Measurements from ENCODE around the gene TMPRSS9.

TMPRSS9 gene

GRCh38 chr19:2359992-2360685, at the start of gene TMPRSS9:
Gene TMPRSS9 (plus strand): TSS chr19:2360265. CDS start chr19:2389786, 29,521 bp downstream.
- DNase-seq (ENCODE audit: low spot score) = no peak
- H3K9me3 Mint-ChIP-seq = no peaks in the 10 kb centered on the region
- H3K36me3 Mint-ChIP-seq (ENCODE audit: low read depth) = no peaks in the 10 kb centered on the region
- no peaks in the 10 kb centered on the region for H3K4me1 Mint-ChIP-seq (ENCODE audit: low read depth)
- H3K27ac Mint-ChIP-seq = no peak within 1 kb of the TSS
- H3K4me3 Mint-ChIP-seq = no peak within 1 kb of the TSS
- peaks cover 8% of the 10 kb centered on the region for H3K27me3 Mint-ChIP-seq (ENCODE audit: low read depth)

DNA sequence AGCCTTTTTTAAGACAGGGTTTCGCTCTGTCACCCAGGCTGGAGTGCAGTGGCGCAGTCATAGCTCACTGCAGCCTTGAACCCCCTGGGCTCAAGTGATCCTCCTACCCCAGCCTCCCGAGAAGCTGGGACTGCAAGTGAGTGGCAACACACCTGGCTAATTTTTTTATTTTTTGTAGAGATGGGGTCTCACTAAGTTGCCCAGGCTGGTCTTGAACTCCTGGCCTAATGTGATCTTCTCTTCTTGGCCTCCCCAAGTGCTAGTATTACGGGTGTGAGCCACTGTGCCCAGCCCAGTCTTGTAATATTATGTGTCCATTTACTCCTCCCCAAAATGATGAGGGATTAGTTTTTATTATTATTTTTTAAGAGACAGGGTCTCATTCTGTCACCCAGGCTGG, 49.0 kb upstream of the TMPRSS9 start:
- peaks cover 5% of the 10 kb centered on the region for H3K4me1 Mint-ChIP-seq (ENCODE audit: low read depth)
- DNase-seq (ENCODE audit: low spot score) = no peak
- H3K27me3 Mint-ChIP-seq (ENCODE audit: low read depth) = peaks cover 54% of the 10 kb centered on the region
- H3K4me3 Mint-ChIP-seq = no peak overlapping the region
- H3K9me3 Mint-ChIP-seq = peaks cover 7% of the 10 kb centered on the region
- H3K27ac Mint-ChIP-seq = no peak overlapping the region
- no peaks in the 10 kb centered on the region for H3K36me3 Mint-ChIP-seq (ENCODE audit: low read depth)

DNA sequence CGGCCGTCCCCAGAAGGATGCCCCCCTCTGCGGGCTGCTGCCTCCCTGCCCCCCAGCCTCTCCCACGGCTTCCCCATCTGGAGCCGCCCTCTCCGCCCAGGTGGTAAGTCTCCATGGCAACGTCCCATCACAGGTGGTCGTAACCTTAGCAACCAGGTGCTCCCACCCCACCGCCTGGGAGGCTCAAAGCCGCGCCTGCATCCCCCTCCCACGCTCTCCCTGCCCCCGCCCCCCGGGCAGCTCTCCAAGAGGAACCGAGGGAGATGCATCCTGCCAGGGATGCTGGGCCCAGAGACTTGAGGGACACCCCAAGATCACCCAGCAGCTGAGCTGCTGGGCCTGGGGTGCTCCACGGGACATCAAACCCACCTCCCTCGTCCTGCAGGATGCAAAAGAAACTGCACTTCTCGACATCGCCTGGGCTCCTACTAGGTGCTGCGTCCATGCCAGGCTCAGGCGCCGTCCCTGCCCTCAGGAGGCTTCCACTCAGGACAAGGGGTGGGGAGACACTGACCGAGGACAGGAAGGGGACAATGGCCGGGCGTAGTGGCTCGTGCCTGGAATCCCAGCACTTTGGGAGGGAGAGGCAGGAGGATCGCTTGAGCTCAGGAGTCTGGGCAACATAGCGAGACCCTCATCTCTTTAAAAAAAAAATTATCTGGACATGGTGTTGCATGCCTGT, 47.1 kb upstream of the TMPRSS9 start:
- no peak overlapping the region for H3K27ac Mint-ChIP-seq
- H3K4me3 Mint-ChIP-seq = no peak overlapping the region

GRCh38 chr19:2315121-2315817, 44.8 kb upstream of the TMPRSS9 start:
- H3K27me3 Mint-ChIP-seq (ENCODE audit: low read depth) = peaks cover 24% of the 10 kb centered on the region
- no peak overlapping the region for H3K4me3 Mint-ChIP-seq
- H3K27ac Mint-ChIP-seq = no peak overlapping the region
- H3K4me1 Mint-ChIP-seq (ENCODE audit: low read depth) = peaks cover 2% of the 10 kb centered on the region
- no peaks in the 10 kb centered on the region for H3K36me3 Mint-ChIP-seq (ENCODE audit: low read depth)
- no peak for DNase-seq (ENCODE audit: low spot score)
- H3K9me3 Mint-ChIP-seq = peaks cover 7% of the 10 kb centered on the region

More for the DNA sequence above, 47.1 kb upstream of the TMPRSS9 start:
- Mint-ChIP-seq H3K36me3 (ENCODE audit: low read depth) (no peaks in the 10 kb centered on the region), H3K4me1 (ENCODE audit: low read depth) (peaks cover 5% of the 10 kb centered on the region), H3K27me3 (ENCODE audit: low read depth) (peaks cover 42% of the 10 kb centered on the region), H3K9me3 (peaks cover 7% of the 10 kb centered on the region)
- no peak for DNase-seq (ENCODE audit: low spot score)

DNA sequence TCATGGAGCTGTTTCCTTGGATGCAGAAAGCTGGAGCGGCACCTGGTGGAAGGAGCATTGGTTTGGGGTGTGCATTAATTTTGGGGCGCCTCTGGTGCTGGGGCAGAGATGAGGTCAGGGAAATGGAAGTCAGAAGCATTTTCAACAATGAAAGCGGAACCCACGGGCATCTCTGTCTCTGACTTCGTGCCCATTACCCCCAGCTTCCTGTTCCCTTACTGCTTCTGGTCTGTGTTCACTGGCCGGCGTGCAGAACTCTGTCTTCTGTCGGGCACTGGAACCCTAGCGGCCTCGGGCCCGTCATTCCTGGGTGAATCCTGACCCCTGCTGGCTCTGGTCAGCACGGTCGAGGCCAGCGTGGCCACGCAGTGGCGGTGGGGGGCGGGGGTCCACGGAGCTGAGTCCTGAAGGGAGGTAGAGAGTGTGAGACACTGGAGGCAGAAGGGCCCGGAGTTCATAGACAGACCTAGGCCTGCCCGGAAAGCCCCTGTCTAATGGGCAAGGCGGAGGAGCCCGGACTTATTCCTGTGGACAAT, 44.2 kb upstream of the TMPRSS9 start:
- peaks cover 19% of the 10 kb centered on the region for H3K27me3 Mint-ChIP-seq (ENCODE audit: low read depth)
- H3K4me1 Mint-ChIP-seq (ENCODE audit: low read depth) = peaks cover 2% of the 10 kb centered on the region
- no peak overlapping the region for H3K4me3 Mint-ChIP-seq
- no peaks in the 10 kb centered on the region for H3K36me3 Mint-ChIP-seq (ENCODE audit: low read depth)
- H3K9me3 Mint-ChIP-seq = peaks cover 7% of the 10 kb centered on the region
- H3K27ac Mint-ChIP-seq = no peak overlapping the region
- no peak for DNase-seq (ENCODE audit: low spot score)

DNA sequence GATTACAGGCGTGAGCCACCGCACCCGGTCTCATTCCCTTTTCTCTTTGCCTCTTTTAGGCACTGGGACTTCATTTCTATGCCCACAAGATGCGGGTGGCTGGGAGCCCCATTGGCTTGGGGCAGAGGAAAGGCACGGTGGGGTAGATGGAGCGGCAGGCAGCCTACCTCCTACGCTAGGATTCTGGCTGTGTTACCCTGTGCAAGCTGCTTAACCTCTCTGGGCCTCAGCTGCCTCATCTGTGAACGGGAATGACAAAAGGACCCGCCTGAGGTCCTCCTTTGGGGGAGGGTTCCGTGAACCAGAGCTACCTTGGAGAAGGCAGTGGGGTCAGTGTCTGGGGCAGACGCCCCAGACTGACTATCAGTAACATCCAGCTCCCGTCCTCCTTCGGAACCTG, 42.8 kb upstream of the TMPRSS9 start:
- Mint-ChIP-seq H3K27me3 (ENCODE audit: low read depth) (peaks cover 19% of the 10 kb centered on the region), H3K9me3 (peaks cover 7% of the 10 kb centered on the region), H3K4me3 (no peak overlapping the region)

GRCh38 chr19:2317756-2318155, 42.3 kb upstream of the TMPRSS9 start:
- peaks cover 7% of the 10 kb centered on the region for H3K9me3 Mint-ChIP-seq
- no peaks in the 10 kb centered on the region for H3K36me3 Mint-ChIP-seq (ENCODE audit: low read depth)
- peaks cover 19% of the 10 kb centered on the region for H3K27me3 Mint-ChIP-seq (ENCODE audit: low read depth)
- no peak overlapping the region for H3K4me3 Mint-ChIP-seq
- H3K4me1 Mint-ChIP-seq (ENCODE audit: low read depth) = peaks cover 2% of the 10 kb centered on the region
- DNase-seq (ENCODE audit: low spot score) = no peak
- no peak overlapping the region for H3K27ac Mint-ChIP-seq

More for the DNA sequence above, 42.8 kb upstream of the TMPRSS9 start:
- H3K27ac Mint-ChIP-seq = no peak overlapping the region
- DNase-seq (ENCODE audit: low spot score) = no peak
- no peaks in the 10 kb centered on the region for H3K36me3 Mint-ChIP-seq (ENCODE audit: low read depth)
- peaks cover 2% of the 10 kb centered on the region for H3K4me1 Mint-ChIP-seq (ENCODE audit: low read depth)

DNA sequence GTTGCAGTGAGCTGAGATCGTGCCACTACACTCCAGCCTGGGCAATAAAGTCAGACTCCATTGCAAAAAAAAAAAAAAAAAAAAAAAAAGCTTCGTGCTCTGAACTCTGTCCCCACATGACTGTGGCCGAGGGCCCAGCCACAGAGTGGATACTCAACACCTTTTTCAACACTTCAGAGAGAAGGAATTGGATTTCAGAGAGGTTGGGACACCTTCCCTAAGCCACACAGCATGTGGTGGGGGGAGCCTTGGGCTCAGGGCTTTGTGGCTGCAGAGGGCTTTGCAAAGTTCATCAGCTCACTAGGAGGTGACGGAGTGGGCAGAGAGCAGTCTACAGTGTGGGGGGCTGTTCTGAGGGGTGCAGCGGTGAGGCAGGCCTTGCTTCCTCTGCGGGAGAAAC, 41.1 kb upstream of the TMPRSS9 start:
- H3K9me3 Mint-ChIP-seq = peaks cover 7% of the 10 kb centered on the region
- H3K4me1 Mint-ChIP-seq (ENCODE audit: low read depth) = peaks cover 2% of the 10 kb centered on the region
- peaks cover 2% of the 10 kb centered on the region for H3K36me3 Mint-ChIP-seq (ENCODE audit: low read depth)
- H3K4me3 Mint-ChIP-seq = no peak overlapping the region
- peaks cover 9% of the 10 kb centered on the region for H3K27me3 Mint-ChIP-seq (ENCODE audit: low read depth)
- no peak overlapping the region for H3K27ac Mint-ChIP-seq
- DNase-seq (ENCODE audit: low spot score) = no peak

GRCh38 chr19:2319551-2319950, 40.5 kb upstream of the TMPRSS9 start:
- Mint-ChIP-seq H3K36me3 (ENCODE audit: low read depth) (peaks cover 2% of the 10 kb centered on the region), H3K27me3 (ENCODE audit: low read depth) (peaks cover 5% of the 10 kb centered on the region), H3K4me3 (no peak overlapping the region), H3K9me3 (peaks cover 7% of the 10 kb centered on the region), H3K4me1 (ENCODE audit: low read depth) (peaks cover 4% of the 10 kb centered on the region), H3K27ac (no peak overlapping the region)
- DNase-seq (ENCODE audit: low spot score) = no peak

GRCh38 chr19:2320049-2320448, 40.0 kb upstream of the TMPRSS9 start:
- H3K9me3 Mint-ChIP-seq = peaks cover 2% of the 10 kb centered on the region
- DNase-seq (ENCODE audit: low spot score) = no peak
- no peak overlapping the region for H3K27ac Mint-ChIP-seq
- H3K27me3 Mint-ChIP-seq (ENCODE audit: low read depth) = peaks cover 1% of the 10 kb centered on the region
- no peak overlapping the region for H3K4me3 Mint-ChIP-seq
- H3K4me1 Mint-ChIP-seq (ENCODE audit: low read depth) = peaks cover 4% of the 10 kb centered on the region
- H3K36me3 Mint-ChIP-seq (ENCODE audit: low read depth) = peaks cover 5% of the 10 kb centered on the region

DNA sequence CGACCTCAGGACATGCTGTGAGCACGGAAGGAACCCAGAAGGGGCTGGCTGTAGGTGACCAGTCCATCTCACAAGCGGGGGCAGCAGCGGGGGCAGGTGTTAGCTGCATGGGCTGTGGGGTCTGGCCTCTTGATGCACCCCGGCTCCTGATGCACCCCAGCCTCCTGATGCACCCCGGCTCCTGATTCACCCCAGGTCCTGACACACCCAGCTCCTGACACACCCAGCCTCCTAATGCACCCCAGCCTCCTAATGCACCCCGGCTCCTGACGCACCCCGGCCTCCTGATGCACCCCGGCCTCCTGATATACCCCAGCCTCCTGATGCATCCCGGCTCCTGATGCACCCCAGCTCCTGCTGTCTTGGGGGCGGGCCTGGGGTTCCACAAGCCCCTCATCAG, 39.1 kb upstream of the TMPRSS9 start:
- Mint-ChIP-seq H3K9me3 (no peaks in the 10 kb centered on the region), H3K27me3 (ENCODE audit: low read depth) (no peaks in the 10 kb centered on the region), H3K4me1 (ENCODE audit: low read depth) (peaks cover 8% of the 10 kb centered on the region), H3K27ac (no peak overlapping the region), H3K36me3 (ENCODE audit: low read depth) (peaks cover 10% of the 10 kb centered on the region), H3K4me3 (no peak overlapping the region)
- no peak for DNase-seq (ENCODE audit: low spot score)

- DNase-seq (ENCODE audit: low spot score) = no peak
- peaks cover 14% of the 10 kb centered on the region for H3K36me3 Mint-ChIP-seq (ENCODE audit: low read depth)
- H3K9me3 Mint-ChIP-seq = no peaks in the 10 kb centered on the region
- no peaks in the 10 kb centered on the region for H3K27me3 Mint-ChIP-seq (ENCODE audit: low read depth)
- no peak overlapping the region for H3K4me3 Mint-ChIP-seq
- no peak overlapping the region for H3K27ac Mint-ChIP-seq
- H3K4me1 Mint-ChIP-seq (ENCODE audit: low read depth) = peaks cover 12% of the 10 kb centered on the region
These were observed 38.3 kb upstream of the TMPRSS9 start for GRCh38 chr19:2321565-2322283.

- Mint-ChIP-seq H3K36me3 (ENCODE audit: low read depth) (peaks cover 25% of the 10 kb centered on the region), H3K27me3 (ENCODE audit: low read depth) (no peaks in the 10 kb centered on the region), H3K4me3 (no peak overlapping the region), H3K27ac (no peak overlapping the region), H3K9me3 (no peaks in the 10 kb centered on the region), H3K4me1 (ENCODE audit: low read depth) (peaks cover 21% of the 10 kb centered on the region)
- no peak for DNase-seq (ENCODE audit: low spot score)
These were observed 36.4 kb upstream of the TMPRSS9 start for GRCh38 chr19:2323707-2324106.

Data from T-helper 2 cell treated with Interferon-gamma antibody and Interleukin-4, amounts not matched to agents 5 μg/mL and 100 μg/mL, for 36 hours (primary cell).